Adipose tissue (tissue), 3 donors: Measurements from ENCODE around the gene HNRNPC. TPM values are rescaled to one million over a fixed set of nuclear protein-coding genes. Genes with fewer than 3 reads are reported as not detected.
"Not testable (repeated sequence)": the region's sequence is repeated elsewhere in the genome, so short reads cannot be mapped to it uniquely, and the experiment has no call there.

Experiments used
- H3K27ac ChIP-seq: one replicate; pipeline ENCODE4 v1.5.1; 2013; ENCODE audit warnings: low read depth, low read length
- WGBS, 3 donors: extraction: QIAGEN DNeasy Blood & Tissue Kit; methylation state at CpG; one replicate each; pipeline ENCODE4 v1.1.7; 2013; 5-methylcytosine and 5-hydroxymethylcytosine counted together
- polyA plus RNA-seq, 3 donors: library from polyadenylated mRNA; stranded (reverse); fragments of 200-250 nt; gene quantifications; one replicate each; pipeline ENCODE4 v1.2.3, GENCODE V29; 2013
- donor health status: healthy with polysubstance abuse.
- donor health status: Bipolar disorder and iron deficiency.
- donor health status: healthy.

Gene HNRNPC
- polyA plus RNA-seq, 3 donors: 263 to 524 (median 375) TPM

- no peak overlapping the region for H3K27ac ChIP-seq
- WGBS, 3 donors: 87 to 89% (median 87%) methylated on average over 8 of the region's 8 CpGs
These were observed 42.8 kb downstream of the HNRNPC start for GRCh38 chr14:21226467-21226866.

- H3K27ac ChIP-seq: not testable (repeated sequence)
- WGBS, 3 donors: 90 to 94% (median 92%) methylated on average over 7 of the region's 7 CpGs
These were observed 44.1 kb downstream of the HNRNPC start for GRCh38 chr14:21225164-21225563.

GRCh38 chr14:21220874-21221477 lies 48.3 kb downstream of the HNRNPC start:
- no peak overlapping the region for H3K27ac ChIP-seq
- WGBS, 3 donors: 87 to 90% (median 88%) methylated on average over 9 of the region's 9 CpGs

GRCh38 chr14:21219561-21220111 lies 49.6 kb downstream of the HNRNPC start:
- WGBS, 3 donors: 68 to 80% (median 73%) methylated on average over 4 of the region's 4 CpGs

GRCh38 chr14:21219120-21219519 lies 50.1 kb downstream of the HNRNPC start:
- H3K27ac ChIP-seq: no peak overlapping the region
- WGBS, 3 donors: 64 to 84% (median 76%) methylated on average over 2 of the region's 2 CpGs

More at GRCh38 chr14:21219561-21220111, 49.6 kb downstream of the HNRNPC start:
- no peak overlapping the region for H3K27ac ChIP-seq

- 59 to 87% (median 66%) methylated on average over 4 of the region's 4 CpGs for WGBS, 3 donors
- H3K27ac ChIP-seq: no peak overlapping the region
These were observed 53.4 kb downstream of the HNRNPC start for GRCh38 chr14:21215879-21216251.

GRCh38 chr14:21215130-21215878 lies 53.9 kb downstream of the HNRNPC start:
- 78 to 85% (median 82%) methylated on average over 8 of the region's 8 CpGs for WGBS, 3 donors
- no peak overlapping the region for H3K27ac ChIP-seq

GRCh38 chr14:21213652-21214051 lies 55.6 kb downstream of the HNRNPC start:
- no peak overlapping the region for H3K27ac ChIP-seq
- WGBS, 3 donors: 93 to 100% (median 95%) methylated on average over 1 of the region's 1 CpG

GRCh38 chr14:21212824-21213223 lies 56.4 kb downstream of the HNRNPC start:
- 86 to 91% (median 87%) methylated on average over 8 of the region's 8 CpGs for WGBS, 3 donors
- not testable (repeated sequence) for H3K27ac ChIP-seq

GRCh38 chr14:21211509-21211908 lies 57.7 kb downstream of the HNRNPC start:
- 82 to 87% (median 86%) methylated on average over 3 of the region's 3 CpGs for WGBS, 3 donors
- H3K27ac ChIP-seq: no peak overlapping the region

- H3K27ac ChIP-seq: no peak overlapping the region
- WGBS, 3 donors: 92 to 100% (median 97%) methylated on average over 1 of the region's 1 CpG
These were observed 59.2 kb downstream of the HNRNPC start for GRCh38 chr14:21210023-21210422.

- WGBS, 3 donors: 86 to 97% (median 88%) methylated on average over 1 of the region's 1 CpG
- H3K27ac ChIP-seq: no peak overlapping the region
These were observed 60.1 kb downstream of the HNRNPC start for GRCh38 chr14:21209185-21209584.

- WGBS, 3 donors: 96 to 99% (median 97%) methylated on average over 4 of the region's 4 CpGs
- no peak overlapping the region for H3K27ac ChIP-seq
These were observed 60.7 kb downstream of the HNRNPC start for GRCh38 chr14:21208554-21208953.

GRCh38 chr14:21206753-21207684 lies 62.2 kb downstream of the HNRNPC start:
- H3K27ac ChIP-seq: no peak overlapping the region
- WGBS, 3 donors: 94 to 95% (median 94%) methylated on average over 4 of the region's 4 CpGs

GRCh38 chr14:21205678-21206581 lies 63.3 kb downstream of the HNRNPC start:
- no peak overlapping the region for H3K27ac ChIP-seq
- 91 to 92% (median 92%) methylated on average over 12 of the region's 12 CpGs for WGBS, 3 donors

GRCh38 chr14:21205026-21205677 lies 64.1 kb downstream of the HNRNPC start:
- no peak overlapping the region for H3K27ac ChIP-seq
- 82 to 88% (median 86%) methylated on average over 4 of the region's 4 CpGs for WGBS, 3 donors
